GM21825 (cell line): ENCODE results near the gene PACRG.

ENCODE experiments used
- ATAC-seq: cut with Tn5 transposase; IDR thresholded peaks from one replicate; pipeline ENCODE4 v1.9.1; 2021; ENCODE audit warnings: mild to moderate bottlenecking, moderate library complexity; ENCODE audit not compliant: unreplicated experiment

The PACRG gene

DNA sequence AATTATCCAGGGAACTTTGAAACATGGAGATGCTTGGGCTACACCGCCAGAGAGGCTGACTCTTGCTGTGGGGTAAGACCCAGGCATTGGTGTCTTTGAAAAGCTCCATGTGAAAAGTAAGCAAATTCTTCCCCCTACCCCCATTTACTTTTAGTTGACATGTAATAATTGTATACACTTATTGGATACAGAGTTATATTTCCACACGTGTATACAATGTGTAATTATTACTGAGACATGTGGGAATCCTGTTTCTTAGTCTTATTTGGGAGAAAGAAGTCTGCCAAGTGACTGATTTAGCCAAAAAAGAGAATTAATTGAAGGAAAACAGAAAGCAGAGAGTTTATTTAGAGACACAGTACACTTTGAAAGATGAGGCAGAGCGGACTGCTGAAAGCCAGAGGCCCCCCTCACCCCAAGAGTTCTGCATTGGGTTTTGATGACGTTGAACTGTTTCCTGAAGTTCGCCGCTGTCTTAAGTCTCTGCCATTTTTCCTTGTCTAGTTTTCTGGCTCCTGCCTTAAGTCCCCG, 193.8 kb downstream of the PACRG start:
- ATAC-seq, result no peak

DNA sequence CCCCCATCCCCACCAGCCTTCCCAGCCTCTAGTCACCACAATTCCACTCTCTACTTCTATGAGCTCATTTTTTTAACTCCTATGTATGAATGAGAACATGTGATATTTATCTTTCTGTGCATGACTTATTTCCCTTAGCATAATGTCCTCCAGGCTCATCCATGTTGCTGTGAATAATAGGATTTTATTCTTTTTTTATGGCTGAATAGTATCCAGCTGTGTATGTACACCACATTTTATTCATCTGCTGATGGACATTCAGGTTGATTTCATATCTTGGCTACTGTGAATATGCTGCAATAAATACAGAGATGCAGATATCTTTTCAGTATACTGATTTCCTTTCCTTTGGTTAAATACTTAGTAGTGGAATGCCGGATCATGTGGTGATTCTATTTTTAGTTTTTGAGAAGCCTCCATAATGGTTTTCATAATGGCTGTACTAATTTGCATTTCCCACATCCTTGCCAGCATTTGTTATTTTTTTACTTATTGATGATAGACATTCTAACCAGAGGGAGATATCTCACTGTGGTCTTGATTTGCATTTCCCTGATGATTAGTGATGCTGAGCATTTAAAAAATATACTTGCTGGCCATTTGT, 194.9 kb downstream of the PACRG start:
- no peak for ATAC-seq

DNA sequence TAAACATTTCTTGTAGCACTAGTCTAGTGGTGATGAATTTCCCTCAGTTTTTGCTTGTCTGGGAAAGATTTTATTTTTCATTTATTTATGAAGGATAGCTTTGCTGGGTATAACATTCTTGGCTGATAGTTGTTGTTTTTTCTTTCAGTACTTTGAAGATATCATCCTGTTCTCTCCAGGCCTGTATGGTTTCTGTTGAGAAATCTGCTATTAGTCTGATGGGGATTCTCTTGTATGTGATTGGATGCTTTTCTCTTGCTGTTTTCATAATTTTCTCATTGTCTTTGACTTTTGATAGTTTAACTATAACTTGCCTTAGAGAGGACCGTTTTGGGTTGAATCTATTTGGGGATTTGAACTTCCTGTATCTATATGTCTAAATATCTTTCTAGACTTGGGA, 207.1 kb downstream of the PACRG start:
- ATAC-seq, result no peak

DNA sequence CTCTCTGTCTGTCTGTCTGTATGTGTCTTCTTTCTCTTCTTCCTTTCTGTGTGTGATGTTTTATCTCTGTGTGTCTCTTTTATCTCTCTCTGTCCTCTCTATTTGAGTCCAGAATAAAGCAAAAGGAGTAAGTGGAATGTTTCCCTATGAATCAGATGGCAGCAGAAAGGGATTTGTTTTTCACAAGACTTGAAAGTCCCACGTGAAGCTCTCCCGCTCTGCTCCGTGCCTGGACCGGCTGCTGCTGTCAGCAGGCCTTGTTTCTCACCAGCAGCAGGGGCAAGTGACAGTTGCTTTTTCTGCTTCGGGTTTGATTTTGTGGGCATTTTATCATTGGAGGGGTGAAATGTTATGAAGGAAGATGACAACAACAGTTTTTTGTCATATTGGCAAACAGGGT, 212.7 kb downstream of the PACRG start:
- ATAC-seq, result no peak

DNA sequence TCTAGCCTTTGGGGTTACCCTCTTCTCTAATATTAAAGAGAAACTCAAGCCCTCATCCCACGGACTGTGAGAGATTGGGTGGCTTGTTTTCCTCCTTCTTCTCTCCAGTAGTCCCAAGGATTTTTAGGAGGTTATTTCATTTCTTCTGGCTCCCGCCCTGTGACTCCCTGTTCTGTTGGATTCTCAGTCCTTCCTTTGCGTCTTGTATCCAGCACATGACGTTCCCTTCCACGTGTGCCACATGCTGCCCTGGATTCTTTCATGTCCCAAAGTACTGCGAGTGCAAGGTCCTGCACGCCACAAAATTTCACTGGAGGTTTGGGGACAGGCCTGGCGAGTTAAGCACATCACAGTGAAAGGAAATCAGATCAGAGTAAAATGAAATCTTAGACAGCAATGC, 213.4 kb downstream of the PACRG start:
- no peak for ATAC-seq

DNA sequence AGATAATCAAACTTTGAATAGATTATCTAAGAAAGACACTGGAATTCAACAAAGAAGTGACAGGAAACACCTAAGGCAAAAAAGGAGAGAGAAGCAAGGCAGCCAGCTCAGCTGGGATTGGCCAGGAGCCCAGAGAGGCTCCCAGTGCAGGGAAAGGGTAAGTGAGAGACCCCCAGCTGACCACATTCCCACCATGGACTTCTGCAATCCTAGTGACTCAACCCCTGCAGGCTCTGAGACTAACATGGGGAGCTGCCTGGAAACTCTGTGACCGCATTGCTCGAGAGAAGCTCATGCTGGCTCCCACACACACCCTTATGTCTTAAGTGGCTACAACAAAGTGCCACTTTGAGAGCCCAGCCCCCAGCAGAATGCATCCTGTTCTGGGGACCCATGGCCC, 215.1 kb downstream of the PACRG start:
- no peak for ATAC-seq

- no peak for ATAC-seq
These were observed 215.6 kb downstream of the PACRG start for GRCh38 chr6:162943369-162943768.

GRCh38 chr6:162951164-162951743, 223.5 kb downstream of the PACRG start:
- ATAC-seq, result no peak

DNA sequence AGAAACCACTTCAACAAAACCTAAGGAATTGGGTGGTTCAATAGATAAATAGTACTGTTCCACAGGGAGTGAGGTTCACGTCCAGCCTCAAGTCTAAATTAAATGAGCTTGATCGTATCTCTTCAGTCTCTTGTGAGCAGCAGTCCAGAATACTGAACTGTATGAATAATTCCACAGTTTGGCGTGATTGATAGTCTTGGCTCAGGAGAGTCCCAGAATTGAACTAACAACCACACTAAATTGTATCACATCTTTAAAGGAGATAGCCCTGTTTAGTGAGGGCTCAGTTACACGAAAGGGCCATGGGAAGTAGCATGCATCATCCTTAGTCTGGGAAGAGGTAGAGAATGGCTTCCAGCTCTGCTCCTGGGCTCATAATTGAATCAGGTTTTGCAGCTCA, 224.6 kb downstream of the PACRG start:
- no peak for ATAC-seq

GRCh38 chr6:162957062-162957461, 229.3 kb downstream of the PACRG start:
- no peak for ATAC-seq

- no peak for ATAC-seq
These were observed 233.1 kb downstream of the PACRG start for GRCh38 chr6:162960679-162961457.

GRCh38 chr6:162962093-162962492, 234.3 kb downstream of the PACRG start:
- ATAC-seq, result no peak

DNA sequence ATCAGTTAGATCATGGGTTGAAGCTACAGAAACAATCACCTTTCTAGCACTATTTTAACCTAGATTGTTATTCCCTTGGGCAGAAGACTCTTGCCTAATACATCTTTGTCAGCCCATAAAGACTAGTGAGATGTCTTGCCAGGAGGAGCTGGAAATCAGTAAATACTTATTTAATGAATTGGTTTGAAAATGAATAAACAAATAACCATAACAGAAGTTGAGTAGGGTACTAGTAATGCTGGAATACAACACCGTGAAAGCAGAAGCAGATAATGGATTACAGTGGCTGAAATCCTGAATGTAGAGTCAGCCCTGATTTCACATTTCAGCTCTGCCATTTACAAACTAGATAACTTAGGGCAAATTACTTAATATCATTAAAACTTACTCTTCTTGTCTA, 236.1 kb downstream of the PACRG start:
- no peak for ATAC-seq

GRCh38 chr6:162964488-162965140, 236.8 kb downstream of the PACRG start:
- no peak for ATAC-seq

GRCh38 chr6:162965366-162965765, 237.6 kb downstream of the PACRG start:
- no peak for ATAC-seq

DNA sequence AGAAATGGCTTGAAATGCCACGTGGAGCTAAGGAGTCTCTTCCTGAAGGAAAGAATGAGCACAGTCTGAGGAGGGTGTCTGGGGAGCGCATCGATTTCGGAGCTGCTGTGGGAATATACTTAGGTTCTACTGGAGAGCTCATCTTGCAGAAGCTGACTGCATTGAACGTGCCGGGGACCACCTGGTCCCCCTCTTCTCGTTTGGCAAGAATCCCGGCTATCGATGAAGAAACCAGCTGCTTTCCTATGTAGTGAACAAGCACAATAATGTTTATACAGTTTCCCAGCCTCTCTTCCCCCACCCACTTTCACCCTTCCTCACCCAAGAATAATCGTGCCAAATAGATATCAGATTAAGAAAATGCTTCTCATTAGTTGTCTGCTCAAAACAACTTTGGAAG, 242.5 kb downstream of the PACRG start:
- ATAC-seq, result no peak

DNA sequence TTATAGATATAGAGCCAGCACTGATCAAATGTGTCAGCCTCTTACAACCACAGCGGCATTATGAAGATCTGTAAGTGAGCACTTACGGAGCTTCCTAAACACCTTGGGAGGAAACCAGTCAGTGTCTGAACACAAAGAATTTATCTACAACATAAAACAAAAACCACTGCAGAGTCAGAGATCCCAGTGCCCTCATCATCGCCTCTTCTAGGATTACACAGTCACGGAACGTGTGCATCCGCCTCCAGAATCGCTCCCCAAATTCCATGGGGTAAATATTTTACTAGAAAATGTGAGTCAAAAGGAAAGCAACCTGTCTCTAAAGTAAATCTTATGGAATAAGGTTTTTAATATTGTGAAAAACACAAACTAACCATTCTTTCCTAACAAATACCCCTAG, 243.6 kb downstream of the PACRG start:
- ATAC-seq, result no peak

GRCh38 chr6:162973151-162973872, 245.5 kb downstream of the PACRG start:
- ATAC-seq, result no peak

- no peak for ATAC-seq
These were observed 246.2 kb downstream of the PACRG start for GRCh38 chr6:162973980-162974379.

GRCh38 chr6:162974685-162975084, 246.9 kb downstream of the PACRG start:
- ATAC-seq, result no peak

GRCh38 chr6:162976141-162976540, 248.4 kb downstream of the PACRG start:
- no peak for ATAC-seq
